ENCODE data around the gene APOO.
"Not testable (repeated sequence)": the region's sequence is repeated elsewhere in the genome, so short reads cannot be mapped to it uniquely, and the experiment has no call there.

Gene APOO

DNA sequence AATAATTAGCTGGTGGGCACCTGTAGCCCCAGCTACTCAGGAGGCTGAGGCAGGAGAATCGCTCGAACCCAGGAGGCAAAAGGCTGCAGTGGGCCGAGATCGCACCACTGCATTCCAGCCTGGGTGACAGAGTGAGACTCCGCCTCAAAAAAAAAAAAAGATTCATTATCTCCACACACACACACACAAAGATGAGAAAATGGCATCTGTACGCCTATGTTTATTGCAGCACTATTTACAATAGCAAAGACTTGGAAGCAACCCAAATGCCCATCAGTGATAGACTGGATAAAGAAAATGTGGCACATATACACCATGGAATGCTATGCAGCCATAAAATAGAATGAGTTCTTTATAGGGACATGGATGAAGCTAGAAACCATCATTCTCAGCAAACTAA lies 12.7 kb downstream of the APOO start:
- not testable (repeated sequence) for H3K23ac ChIP-seq (ENCODE audit: low read length)
- WGBS (ENCODE audit: extremely low coverage, insufficient coverage, low lambda C conversion rate) = no CpG with 5 or more reads among the region's 6 CpGs

DNA sequence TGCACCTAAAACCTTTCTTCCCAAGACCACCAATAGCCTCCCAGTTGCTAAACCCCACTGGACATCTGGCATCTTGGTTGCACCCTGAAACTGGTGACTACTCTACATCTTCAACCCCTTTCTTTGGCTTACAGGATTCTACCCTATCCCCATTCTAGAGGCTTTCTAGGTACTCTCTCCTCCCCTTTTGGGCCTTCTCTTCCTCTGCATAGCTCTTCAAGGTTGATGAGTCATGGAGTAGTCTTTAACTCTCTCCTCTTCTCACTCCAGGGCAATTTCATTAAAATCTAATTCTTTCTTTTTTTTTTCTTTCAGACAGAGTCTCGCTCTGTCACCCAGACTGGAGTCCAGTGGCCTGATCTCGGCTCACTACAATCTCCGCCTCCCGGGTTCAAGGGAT lies 16.8 kb downstream of the APOO start:
- H3K4me1 ChIP-seq (ENCODE audit: control insufficient read depth, low read depth, low read length) = no peaks in the 10 kb centered on the region
- no peak overlapping the region for H3K4me2 ChIP-seq (ENCODE audit: low read length)
- no peak overlapping the region for H4K8ac ChIP-seq (ENCODE audit: low read depth, low read length)
- H2AK5ac ChIP-seq (ENCODE audit: low read length) = no peak overlapping the region
- no peak overlapping the region for H3K23ac ChIP-seq (ENCODE audit: low read length)
- no peak overlapping the region for H2BK120ac ChIP-seq (ENCODE audit: low read depth, low read length)
- no peaks in the 10 kb centered on the region for H3K27me3 ChIP-seq (ENCODE audit: insufficient read depth, low read length, poor library complexity)
- H2BK5ac ChIP-seq (ENCODE audit: low read length) = no peak overlapping the region
- no peak overlapping the region for H3K18ac ChIP-seq (ENCODE audit: low read length)
- no CpG with 5 or more reads among the region's 4 CpGs for WGBS (ENCODE audit: extremely low coverage, insufficient coverage, low lambda C conversion rate)
- H3K36me3 ChIP-seq (ENCODE audit: control insufficient read depth, insufficient read depth, low read length) = no peaks in the 10 kb centered on the region
- no peak overlapping the region for H4K5ac ChIP-seq (ENCODE audit: low read length)
- H2BK15ac ChIP-seq (replicated peaks; ENCODE audit: low read depth) = no peak overlapping the region
- no peak overlapping the region for H3K4me3 ChIP-seq (ENCODE audit: low read length)
- H3K79me1 ChIP-seq (ENCODE audit: low read length) = no peaks in the 10 kb centered on the region
- DNase-seq = no peak
- H3K56ac ChIP-seq (ENCODE audit: low read length) = no peak overlapping the region
- no peaks in the 10 kb centered on the region for H3K79me2 ChIP-seq (ENCODE audit: control insufficient read depth, insufficient read depth, low read length)
- H3K27ac ChIP-seq (ENCODE audit: low read depth, low read length) = no peak overlapping the region
- H3K9ac ChIP-seq (ENCODE audit: low read length) = no peak overlapping the region
- H3K4ac ChIP-seq (ENCODE audit: low read depth, low read length) = no peak overlapping the region

More for the DNA sequence above, 12.7 kb downstream of the APOO start:
- not testable (repeated sequence) for H2AK5ac ChIP-seq (ENCODE audit: low read length); H3K79me2 ChIP-seq (ENCODE audit: control insufficient read depth, insufficient read depth, low read length); H2BK15ac ChIP-seq (replicated peaks; ENCODE audit: low read depth); H3K18ac ChIP-seq (ENCODE audit: low read length); H3K56ac ChIP-seq (ENCODE audit: low read length); H3K4me3 ChIP-seq (ENCODE audit: low read length); H3K27ac ChIP-seq (ENCODE audit: low read depth, low read length); H3K4ac ChIP-seq (ENCODE audit: low read depth, low read length); H3K9ac ChIP-seq (ENCODE audit: low read length); H2BK5ac ChIP-seq (ENCODE audit: low read length); DNase-seq; H4K8ac ChIP-seq (ENCODE audit: low read depth, low read length); H3K27me3 ChIP-seq (ENCODE audit: insufficient read depth, low read length, poor library complexity); H3K4me1 ChIP-seq (ENCODE audit: control insufficient read depth, low read depth, low read length); H2BK120ac ChIP-seq (ENCODE audit: low read depth, low read length); H3K4me2 ChIP-seq (ENCODE audit: low read length); H3K36me3 ChIP-seq (ENCODE audit: control insufficient read depth, insufficient read depth, low read length); H3K79me1 ChIP-seq (ENCODE audit: low read length); H4K5ac ChIP-seq (ENCODE audit: low read length)

DNA sequence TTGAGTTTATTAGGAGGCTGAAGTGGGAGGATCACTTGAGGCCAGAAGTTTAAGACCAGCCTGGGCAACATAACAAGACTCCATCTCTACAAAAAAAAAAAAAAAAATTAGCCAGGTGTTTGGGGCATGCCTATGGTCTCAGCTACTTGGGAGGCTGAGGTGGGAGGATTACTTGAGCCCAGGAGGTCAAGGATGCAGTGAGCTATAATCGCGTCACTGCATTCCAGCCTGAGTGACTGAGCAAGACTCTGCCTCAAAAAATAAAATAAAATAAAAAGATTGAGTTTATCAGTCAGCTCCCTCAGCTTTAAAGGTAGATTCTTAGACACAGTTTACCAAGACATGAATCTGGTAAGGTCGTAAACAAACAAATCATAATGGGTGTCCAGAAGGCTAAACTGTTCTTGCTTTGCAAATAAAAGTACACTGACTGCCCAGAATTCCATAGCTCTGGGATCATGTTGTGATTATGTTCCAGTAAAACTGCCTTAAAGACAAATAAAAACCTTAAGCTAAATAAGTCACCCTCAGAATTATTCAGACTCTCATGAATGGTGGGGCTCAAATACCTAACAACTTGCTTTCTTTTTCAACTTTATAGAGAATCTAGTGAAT lies 18.7 kb downstream of the APOO start:
- Histone ChIP-seq H3K27me3 (ENCODE audit: insufficient read depth, low read length, poor library complexity) (no peaks in the 10 kb centered on the region), H3K56ac (ENCODE audit: low read length) (no peak overlapping the region), H4K5ac (ENCODE audit: low read length) (no peak overlapping the region), H3K18ac (ENCODE audit: low read length) (no peak overlapping the region), H3K23ac (ENCODE audit: low read length) (no peak overlapping the region), H2BK5ac (ENCODE audit: low read length) (no peak overlapping the region), H3K4me3 (ENCODE audit: low read length) (no peak overlapping the region), H2BK120ac (ENCODE audit: low read depth, low read length) (no peak overlapping the region), H2BK15ac (replicated peaks; ENCODE audit: low read depth) (no peak overlapping the region), H3K27ac (ENCODE audit: low read depth, low read length) (no peak overlapping the region), H4K8ac (ENCODE audit: low read depth, low read length) (no peak overlapping the region), H2AK5ac (ENCODE audit: low read length) (no peak overlapping the region), H3K4me1 (ENCODE audit: control insufficient read depth, low read depth, low read length) (no peaks in the 10 kb centered on the region), H3K79me2 (ENCODE audit: control insufficient read depth, insufficient read depth, low read length) (no peaks in the 10 kb centered on the region), H3K36me3 (ENCODE audit: control insufficient read depth, insufficient read depth, low read length) (no peaks in the 10 kb centered on the region), H3K9ac (ENCODE audit: low read length) (no peak overlapping the region), H3K79me1 (ENCODE audit: low read length) (no peaks in the 10 kb centered on the region), H3K4me2 (ENCODE audit: low read length) (no peak overlapping the region), H3K4ac (ENCODE audit: low read depth, low read length) (no peak overlapping the region)
- DNase-seq = no peak
- WGBS (ENCODE audit: extremely low coverage, insufficient coverage, low lambda C conversion rate) = no CpG with 5 or more reads among the region's 3 CpGs

DNA sequence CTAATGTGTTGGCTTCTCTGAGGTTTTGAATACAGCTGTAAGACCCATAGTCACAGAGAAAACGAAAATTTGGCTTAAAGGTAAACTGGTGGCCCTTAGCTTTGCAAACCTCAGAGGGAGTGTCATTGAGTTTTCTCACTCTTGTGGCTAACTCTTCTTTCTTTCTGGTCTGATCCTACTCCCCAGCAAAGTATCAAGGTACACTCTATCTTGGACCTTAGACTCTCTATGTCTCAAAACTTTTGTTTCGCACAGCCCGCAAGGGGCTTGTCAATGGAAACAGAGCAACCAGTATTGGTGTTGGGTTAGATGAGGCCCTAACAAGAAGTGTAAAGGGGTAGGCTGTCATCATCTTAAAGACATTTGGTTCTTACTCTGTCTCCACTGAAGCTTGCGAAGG lies 19.8 kb downstream of the APOO start:
- H3K56ac ChIP-seq (ENCODE audit: low read length) = no peak overlapping the region
- no peaks in the 10 kb centered on the region for H3K36me3 ChIP-seq (ENCODE audit: control insufficient read depth, insufficient read depth, low read length)
- H3K4me1 ChIP-seq (ENCODE audit: control insufficient read depth, low read depth, low read length) = no peaks in the 10 kb centered on the region
- no peak overlapping the region for H4K8ac ChIP-seq (ENCODE audit: low read depth, low read length)
- no peak for DNase-seq
- H3K27me3 ChIP-seq (ENCODE audit: insufficient read depth, low read length, poor library complexity) = no peaks in the 10 kb centered on the region
- no peaks in the 10 kb centered on the region for H3K79me2 ChIP-seq (ENCODE audit: control insufficient read depth, insufficient read depth, low read length)
- no peak overlapping the region for H2BK120ac ChIP-seq (ENCODE audit: low read depth, low read length)
- no peak overlapping the region for H2BK15ac ChIP-seq (replicated peaks; ENCODE audit: low read depth)
- H3K4me3 ChIP-seq (ENCODE audit: low read length) = no peak overlapping the region
- H3K4ac ChIP-seq (ENCODE audit: low read depth, low read length) = no peak overlapping the region
- H2AK5ac ChIP-seq (ENCODE audit: low read length) = no peak overlapping the region
- WGBS (ENCODE audit: extremely low coverage, insufficient coverage, low lambda C conversion rate) = no CpG with 5 or more reads among the region's 4 CpGs
- H3K9ac ChIP-seq (ENCODE audit: low read length) = no peak overlapping the region
- no peak overlapping the region for H4K5ac ChIP-seq (ENCODE audit: low read length)
- no peaks in the 10 kb centered on the region for H3K79me1 ChIP-seq (ENCODE audit: low read length)
- no peak overlapping the region for H3K23ac ChIP-seq (ENCODE audit: low read length)
- no peak overlapping the region for H2BK5ac ChIP-seq (ENCODE audit: low read length)
- H3K18ac ChIP-seq (ENCODE audit: low read length) = no peak overlapping the region
- H3K4me2 ChIP-seq (ENCODE audit: low read length) = no peak overlapping the region
- H3K27ac ChIP-seq (ENCODE audit: low read depth, low read length) = no peak overlapping the region

DNA sequence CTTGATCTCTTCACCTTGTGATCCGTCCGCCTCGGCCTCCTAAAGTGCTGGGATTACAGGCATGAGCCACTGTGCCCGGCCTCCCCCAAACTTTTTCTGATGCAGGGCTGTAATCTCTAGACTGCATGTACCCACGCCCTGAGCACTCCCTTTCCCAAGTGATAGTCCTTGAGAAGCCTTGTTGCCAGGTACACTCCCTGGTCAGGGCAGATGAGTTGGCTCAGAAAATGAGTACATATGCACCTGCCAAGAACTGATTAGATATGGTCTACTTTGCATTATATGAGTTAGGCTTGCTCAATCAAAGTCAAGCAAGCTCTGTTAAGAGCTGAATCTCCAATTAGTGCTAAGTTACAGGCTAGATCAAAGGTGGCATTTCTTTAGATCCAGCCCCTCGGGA lies 20.3 kb downstream of the APOO start:
- Histone ChIP-seq H4K5ac (ENCODE audit: low read length) (no peak overlapping the region), H3K79me1 (ENCODE audit: low read length) (no peaks in the 10 kb centered on the region), H3K36me3 (ENCODE audit: control insufficient read depth, insufficient read depth, low read length) (no peaks in the 10 kb centered on the region), H3K4ac (ENCODE audit: low read depth, low read length) (no peak overlapping the region), H2AK5ac (ENCODE audit: low read length) (no peak overlapping the region), H3K79me2 (ENCODE audit: control insufficient read depth, insufficient read depth, low read length) (no peaks in the 10 kb centered on the region), H3K4me3 (ENCODE audit: low read length) (no peak overlapping the region), H3K4me2 (ENCODE audit: low read length) (no peak overlapping the region), H3K9ac (ENCODE audit: low read length) (no peak overlapping the region), H3K4me1 (ENCODE audit: control insufficient read depth, low read depth, low read length) (no peaks in the 10 kb centered on the region), H3K23ac (ENCODE audit: low read length) (no peak overlapping the region), H2BK15ac (replicated peaks; ENCODE audit: low read depth) (no peak overlapping the region), H2BK120ac (ENCODE audit: low read depth, low read length) (no peak overlapping the region), H3K27ac (ENCODE audit: low read depth, low read length) (no peak overlapping the region), H3K56ac (ENCODE audit: low read length) (no peak overlapping the region), H3K27me3 (ENCODE audit: insufficient read depth, low read length, poor library complexity) (no peaks in the 10 kb centered on the region), H2BK5ac (ENCODE audit: low read length) (no peak overlapping the region), H4K8ac (ENCODE audit: low read depth, low read length) (no peak overlapping the region), H3K18ac (ENCODE audit: low read length) (no peak overlapping the region)
- no CpG with 5 or more reads among the region's 6 CpGs for WGBS (ENCODE audit: extremely low coverage, insufficient coverage, low lambda C conversion rate)
- no peak for DNase-seq

DNA sequence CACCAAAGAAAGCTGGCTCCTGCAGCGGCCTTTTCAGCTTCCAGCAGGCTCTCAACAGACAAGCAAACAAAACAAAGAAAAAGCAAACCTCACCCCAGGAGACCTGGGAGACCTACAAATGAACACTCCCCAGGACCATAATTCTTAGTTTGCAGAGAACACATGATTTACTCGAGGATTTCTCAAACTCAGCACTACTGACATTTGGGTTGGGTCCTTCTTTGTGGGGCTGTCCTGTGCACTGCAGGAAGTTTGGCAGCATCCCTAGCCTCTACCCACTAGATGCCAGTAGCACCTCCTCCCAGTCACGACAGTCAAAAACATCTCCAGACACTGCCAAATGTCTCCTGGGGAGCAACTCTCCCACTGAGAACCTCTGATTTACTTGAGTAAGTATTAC lies 21.9 kb downstream of the APOO start:
- H4K8ac ChIP-seq (ENCODE audit: low read depth, low read length) = no peak overlapping the region
- H2BK5ac ChIP-seq (ENCODE audit: low read length) = no peak overlapping the region
- no peak overlapping the region for H3K18ac ChIP-seq (ENCODE audit: low read length)
- no peak overlapping the region for H3K4me3 ChIP-seq (ENCODE audit: low read length)
- H3K4ac ChIP-seq (ENCODE audit: low read depth, low read length) = no peak overlapping the region
- no peaks in the 10 kb centered on the region for H3K27me3 ChIP-seq (ENCODE audit: insufficient read depth, low read length, poor library complexity)
- no peak overlapping the region for H4K5ac ChIP-seq (ENCODE audit: low read length)
- no peaks in the 10 kb centered on the region for H3K36me3 ChIP-seq (ENCODE audit: control insufficient read depth, insufficient read depth, low read length)
- H2BK15ac ChIP-seq (replicated peaks; ENCODE audit: low read depth) = no peak overlapping the region
- no peak for DNase-seq
- H3K23ac ChIP-seq (ENCODE audit: low read length) = no peak overlapping the region
- H3K79me1 ChIP-seq (ENCODE audit: low read length) = no peaks in the 10 kb centered on the region
- H2AK5ac ChIP-seq (ENCODE audit: low read length) = no peak overlapping the region
- no peak overlapping the region for H3K4me2 ChIP-seq (ENCODE audit: low read length)
- H3K27ac ChIP-seq (ENCODE audit: low read depth, low read length) = no peak overlapping the region
- no peaks in the 10 kb centered on the region for H3K79me2 ChIP-seq (ENCODE audit: control insufficient read depth, insufficient read depth, low read length)
- H2BK120ac ChIP-seq (ENCODE audit: low read depth, low read length) = no peak overlapping the region
- H3K4me1 ChIP-seq (ENCODE audit: control insufficient read depth, low read depth, low read length) = no peaks in the 10 kb centered on the region
- H3K9ac ChIP-seq (ENCODE audit: low read length) = no peak overlapping the region
- no CpG with 5 or more reads among the region's 3 CpGs for WGBS (ENCODE audit: extremely low coverage, insufficient coverage, low lambda C conversion rate)
- H3K56ac ChIP-seq (ENCODE audit: low read length) = no peak overlapping the region
